Breast epithelium (tissue), 4 donors: ENCODE data around the gene FAM241B. TPM values are rescaled to one million over a fixed set of nuclear protein-coding genes. Genes with fewer than 3 reads are reported as not detected.

Source experiments
- DNase-seq, 2 donors: peaks; one replicate each; pipeline ENCODE4 v3.0.0-alpha.2; 2019; ENCODE audit warnings: low spot score in 2 of 2
- H3K27ac ChIP-seq, 2 donors: fragments of 200-600 bp; sonication (generic) in 1 of 2; one replicate each; pipeline ENCODE4 v1.5.1; 2016 to 2019; ENCODE audit warnings: mild to moderate bottlenecking in 1 of 2
- H3K27me3 ChIP-seq, 2 donors: fragments of 200-600 bp; sonication (generic) in 1 of 2; one replicate each; pipeline versions ENCODE4 v1.5.1 to v1.6.0; 2017 to 2019; ENCODE audit warnings: control low read depth in 1 of 2, mild to moderate bottlenecking in 1 of 2
- H3K36me3 ChIP-seq: fragments of 200-600 bp; one replicate; pipeline ENCODE4 v1.5.1; 2019
- H3K4me1 ChIP-seq, 2 donors: fragments of 200-600 bp; sonication (generic); one replicate each; pipeline ENCODE4 v1.5.1; 2016 to 2019; ENCODE audit warnings: control low read depth in 1 of 2
- H3K4me3 ChIP-seq, 3 donors: fragments of 200-600 bp; sonication (generic); 1 replicate in 2 of 3; 2 replicates in 1 of 3; pipeline ENCODE4 v1.5.1; 2016 to 2019; ENCODE audit warnings: mild to moderate bottlenecking in 3 of 3, moderate library complexity in 2 of 3
- H3K9me3 ChIP-seq, 2 donors: fragments of 200-600 bp; sonication (generic) in 1 of 2; one replicate each; pipeline ENCODE4 v1.5.1; 2016 to 2019; ENCODE audit warnings: control low read depth in 1 of 2
- POLR2A ChIP-seq: fragments of 450-650 bp; IDR thresholded peaks from one replicate; pipeline ENCODE4 v1.6.1; 2016; ENCODE audit warnings: antibody characterized with exemption, mild to moderate bottlenecking, moderate library complexity
- POLR2AphosphoS5 ChIP-seq, 3 donors: sonication (generic); formaldehyde crosslinking; IDR thresholded peaks; one replicate each; pipeline ENCODE4 v1.6.1; 2017; ENCODE audit warnings: antibody characterized with exemption in 3 of 3
- intact Hi-C: fragments of 100-400 bp; cut with DNase I; formaldehyde crosslinking; loops from one replicate; pipeline ENCODE4 v1.15.1; 2023; ENCODE audit warnings: low total_unique reads
- total RNA-seq, 3 donors: library from RNA; depleted of rRNA; stranded (reverse); fragments of >200 nt; gene quantifications; one replicate each; pipeline ENCODE4 v1.1.0, GENCODE V29; 2016
- TF ChIP-seq, protein P1 (sequence below), 3 donors: fragments of 450-650 bp; IDR thresholded peaks; one replicate each; pipeline ENCODE4 v1.5.1; 2016 to 2017; ENCODE audit warnings: antibody characterized with exemption in 3 of 3, mild to moderate bottlenecking in 3 of 3, moderate library complexity in 3 of 3

FAM241B gene
- total RNA-seq, 3 donors from 2014 or later = 0.48 to 8.5 (median 6.2) TPM

- DNase-seq = no peak
- TF ChIP-seq POLR2A (no peak), POLR2AphosphoS5 (IDR thresholded peaks at IDR 0.05) (no peak)
- TF ChIP-seq, protein P1, sequence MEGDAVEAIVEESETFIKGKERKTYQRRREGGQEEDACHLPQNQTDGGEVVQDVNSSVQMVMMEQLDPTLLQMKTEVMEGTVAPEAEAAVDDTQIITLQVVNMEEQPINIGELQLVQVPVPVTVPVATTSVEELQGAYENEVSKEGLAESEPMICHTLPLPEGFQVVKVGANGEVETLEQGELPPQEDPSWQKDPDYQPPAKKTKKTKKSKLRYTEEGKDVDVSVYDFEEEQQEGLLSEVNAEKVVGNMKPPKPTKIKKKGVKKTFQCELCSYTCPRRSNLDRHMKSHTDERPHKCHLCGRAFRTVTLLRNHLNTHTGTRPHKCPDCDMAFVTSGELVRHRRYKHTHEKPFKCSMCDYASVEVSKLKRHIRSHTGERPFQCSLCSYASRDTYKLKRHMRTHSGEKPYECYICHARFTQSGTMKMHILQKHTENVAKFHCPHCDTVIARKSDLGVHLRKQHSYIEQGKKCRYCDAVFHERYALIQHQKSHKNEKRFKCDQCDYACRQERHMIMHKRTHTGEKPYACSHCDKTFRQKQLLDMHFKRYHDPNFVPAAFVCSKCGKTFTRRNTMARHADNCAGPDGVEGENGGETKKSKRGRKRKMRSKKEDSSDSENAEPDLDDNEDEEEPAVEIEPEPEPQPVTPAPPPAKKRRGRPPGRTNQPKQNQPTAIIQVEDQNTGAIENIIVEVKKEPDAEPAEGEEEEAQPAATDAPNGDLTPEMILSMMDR (IDR thresholded peaks at IDR 0.05) = no peak
Observed at GRCh38 chr10:69618746-69619145, 11.3 kb upstream of the FAM241B start.

GRCh38 chr10:69619626-69620025 lies 10.4 kb upstream of the FAM241B start:
- no peak overlapping the region for H3K4me3 ChIP-seq
- intact Hi-C loops = no loop called here
- H3K27ac ChIP-seq = no peak overlapping the region
- H3K27me3 ChIP-seq = no peaks in the 10 kb centered on the region
- no peak for DNase-seq
- H3K4me1 ChIP-seq = no peaks in the 10 kb centered on the region
- TF ChIP-seq, protein P1 (IDR thresholded peaks at IDR 0.05) = no peak
- TF ChIP-seq POLR2AphosphoS5 (IDR thresholded peaks at IDR 0.05) (no peak), POLR2A (no peak)
- H3K9me3 ChIP-seq = no peaks in the 10 kb centered on the region
- no peaks in the 10 kb centered on the region for H3K36me3 ChIP-seq

More at GRCh38 chr10:69618746-69619145, 11.3 kb upstream of the FAM241B start:
- intact Hi-C loops = no loop called here
- Histone ChIP-seq H3K9me3 (no peaks in the 10 kb centered on the region), H3K27me3 (no peaks in the 10 kb centered on the region), H3K27ac (no peak overlapping the region), H3K36me3 (no peaks in the 10 kb centered on the region), H3K4me1 (no peaks in the 10 kb centered on the region), H3K4me3 (no peak overlapping the region)

- TF ChIP-seq, protein P1 (IDR thresholded peaks at IDR 0.05) = no peak
- no peak for TF ChIP-seq POLR2AphosphoS5 (IDR thresholded peaks at IDR 0.05)
- TF ChIP-seq POLR2A = no peak
- intact Hi-C loops = no loop called here
- H3K27ac ChIP-seq = no peak overlapping the region
- no peak overlapping the region for H3K4me3 ChIP-seq
- no peak for DNase-seq
- no peaks in the 10 kb centered on the region for H3K4me1 ChIP-seq
- H3K36me3 ChIP-seq = no peaks in the 10 kb centered on the region
- H3K27me3 ChIP-seq = no peaks in the 10 kb centered on the region
- H3K9me3 ChIP-seq = no peaks in the 10 kb centered on the region
Observed at GRCh38 chr10:69620625-69621024, 9.4 kb upstream of the FAM241B start.

GRCh38 chr10:69624245-69624786 lies 5.7 kb upstream of the FAM241B start:
- no peak overlapping the region for H3K4me3 ChIP-seq
- no peak for TF ChIP-seq POLR2A
- H3K9me3 ChIP-seq = no peaks in the 10 kb centered on the region
- H3K36me3 ChIP-seq = no peaks in the 10 kb centered on the region
- no peak overlapping the region for H3K27ac ChIP-seq
- H3K27me3 ChIP-seq = no peaks in the 10 kb centered on the region
- DNase-seq = no peak
- intact Hi-C loops = no loop called here
- H3K4me1 ChIP-seq = no peaks in the 10 kb centered on the region

- no peaks in the 10 kb centered on the region for H3K36me3 ChIP-seq
- no peaks in the 10 kb centered on the region for H3K9me3 ChIP-seq
- H3K27ac ChIP-seq = no peak overlapping the region
- TF ChIP-seq POLR2A (no peak), POLR2AphosphoS5 (IDR thresholded peaks at IDR 0.05) (no peak)
- TF ChIP-seq, protein P1 (IDR thresholded peaks at IDR 0.05) = no peak
- H3K27me3 ChIP-seq = no peaks in the 10 kb centered on the region
- H3K4me1 ChIP-seq = no peaks in the 10 kb centered on the region
- no peak for DNase-seq
- intact Hi-C loops = no loop called here
- no peak overlapping the region for H3K4me3 ChIP-seq
Observed at GRCh38 chr10:69626826-69627225, 3.2 kb upstream of the FAM241B start.

GRCh38 chr10:69628891-69629290 lies 1.2 kb upstream of the FAM241B start:
- DNase-seq = no peak
- Histone ChIP-seq H3K9me3 (no peaks in the 10 kb centered on the region), H3K4me3 (no peak overlapping the region), H3K27me3 (no peaks in the 10 kb centered on the region), H3K36me3 (no peaks in the 10 kb centered on the region), H3K27ac (no peak overlapping the region), H3K4me1 (no peaks in the 10 kb centered on the region)
- intact Hi-C loops = no loop called here
- TF ChIP-seq, protein P1 (IDR thresholded peaks at IDR 0.05) = no peak
- no peak for TF ChIP-seq POLR2A
- TF ChIP-seq POLR2AphosphoS5 (IDR thresholded peaks at IDR 0.05) = no peak
